Astrocyte of the cerebellum (primary cell): Measurements from ENCODE around the gene CFAP73.

Experiments used
- DNase-seq: peaks from one replicate; pipeline ENCODE4 v3.0.0-alpha.2; 2011; ENCODE audit warnings: low read depth
- H3K4me3 ChIP-seq: 2 replicates; pipeline ENCODE4 v1.5.1; 2011; ENCODE audit warnings: mild to moderate bottlenecking, low read depth, low read length, moderate library complexity
- CTCF ChIP-seq: IDR thresholded peaks from 2 replicates; pipeline ENCODE4 v1.5.1; 2012; ENCODE audit warnings: low read length, low read depth, moderate library complexity, mild to moderate bottlenecking; ENCODE audit errors: missing control alignments
- in situ Hi-C: cut with HindIII; loops from 2 replicates; pipeline ENCODE4 v1.10.0; 2017; ENCODE audit warnings: low sequenced_read_pairs

Gene CFAP73

GRCh38 chr12:113146999-113147398 lies 2.5 kb upstream of the CFAP73 start:
- TF ChIP-seq CTCF: no peak
- no peak overlapping the region for H3K4me3 ChIP-seq
- in situ Hi-C loops: no loop called here
- no peak for DNase-seq

GRCh38 chr12:113151655-113152054 lies 2.1 kb downstream of the CFAP73 start:
- DNase-seq: no peak
- no peak for TF ChIP-seq CTCF
- in situ Hi-C loops: loop anchor here (25.0 kb wide), 1 partner anchor 89 kb away; the partner anchor contains the start of gene DTX1
- no peak overlapping the region for H3K4me3 ChIP-seq

GRCh38 chr12:113152196-113152834 lies 2.8 kb downstream of the CFAP73 start:
- TF ChIP-seq CTCF: no peak
- H3K4me3 ChIP-seq: peak overlapping the region; percentile 32
- in situ Hi-C loops: loop anchor here (25.0 kb wide), 1 partner anchor 90 kb away; the partner anchor contains the start of gene DTX1
- DNase-seq: no peak

- peak overlapping the region; percentile 32 for H3K4me3 ChIP-seq
- peak; percentile 52 for TF ChIP-seq CTCF
- DNase-seq: peak; percentile 31
- in situ Hi-C loops: loop anchor here (25.0 kb wide), 1 partner anchor 91 kb away; the partner anchor contains the start of gene DTX1
Observed at GRCh38 chr12:113152835-113153814, 3.6 kb downstream of the CFAP73 start.

GRCh38 chr12:113154351-113154973 lies 4.9 kb downstream of the CFAP73 start:
- H3K4me3 ChIP-seq: no peak overlapping the region
- in situ Hi-C loops: loop anchor here (25.0 kb wide), 1 partner anchor 92 kb away; the partner anchor contains the start of gene DTX1
- no peak for TF ChIP-seq CTCF
- DNase-seq: no peak

- in situ Hi-C loops: loop anchor here (25.0 kb wide), 1 partner anchor 93 kb away; the partner anchor contains the start of gene DTX1
- no peak for TF ChIP-seq CTCF
- DNase-seq: no peak
- H3K4me3 ChIP-seq: no peak overlapping the region
Observed at GRCh38 chr12:113155060-113155459, 5.5 kb downstream of the CFAP73 start.
